ENCODE data around the gene OR5T1.

OR5T1 gene

DNA sequence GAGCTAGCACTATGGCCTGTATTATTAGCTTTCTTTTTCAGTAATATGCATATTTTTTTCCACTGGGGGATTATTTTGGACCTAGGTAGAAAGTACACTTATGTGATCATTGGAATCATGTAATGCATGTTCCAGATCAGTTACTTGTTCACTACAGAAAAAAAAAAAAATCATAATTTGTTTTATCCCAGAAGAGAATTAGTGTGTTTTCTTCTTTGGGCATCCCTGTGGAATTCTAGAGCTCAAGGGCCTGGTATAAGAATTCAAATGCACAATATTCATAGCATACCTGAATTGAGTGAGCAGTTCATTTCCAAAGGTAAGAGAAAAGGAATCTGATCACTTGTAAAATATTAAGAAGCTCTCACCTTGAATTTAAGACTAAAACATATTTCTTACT lies at the start of gene OR5T1:
Gene OR5T1 (plus strand): TSS at position 301 of the 400 bp plus-strand sequence. CDS start 1,485 bp downstream, outside the sequence.
- no peak for DNase-seq (ENCODE audit: low read depth in 2 of 2)

GRCh38 chr11:56234155-56234554 lies 39.8 kb upstream of the OR5T1 start, which contains the start of gene OR5T2:
OR5T2 (minus strand) TSS chr11:56234255; CDS start chr11:56233062, 1,193 bp downstream.
- no peak for DNase-seq (ENCODE audit: low read depth in 2 of 2)

GRCh38 chr11:56251954-56252353 lies 22.0 kb upstream of the OR5T1 start, which contains the start of gene OR5T3:
OR5T3 (plus strand) TSS chr11:56252254; CDS start chr11:56252254, 0 bp downstream.
- no peak for DNase-seq (ENCODE audit: low read depth in 2 of 2)

GRCh38 chr11:56271092-56271491 lies 2.9 kb upstream of the OR5T1 start:
- no peak for DNase-seq (ENCODE audit: low read depth in 2 of 2)

DNA sequence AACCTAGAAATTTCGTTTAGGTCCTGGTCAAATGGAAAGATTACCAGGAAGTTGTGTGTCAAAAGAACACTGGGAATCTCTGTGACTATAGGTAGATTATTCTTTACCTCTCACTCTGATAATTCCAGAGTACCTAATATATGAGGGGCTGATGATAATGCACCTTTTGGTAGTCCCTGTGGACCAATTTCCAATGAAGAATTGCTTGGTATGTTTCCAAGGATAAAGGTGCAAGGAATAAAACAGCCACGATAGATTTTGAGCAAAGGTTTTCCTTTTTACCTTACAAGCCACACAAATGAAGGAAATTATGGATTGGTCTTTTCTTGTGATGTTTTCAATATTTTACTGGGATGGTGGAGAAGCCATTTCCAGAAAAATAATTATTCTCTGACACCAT lies 18.2 kb downstream of the OR5T1 start, which contains the start of gene OR8H1:
Gene OR8H1 (minus strand): TSS at position 101 of the 400 bp plus-strand sequence. CDS start 1,192 bp downstream, outside the sequence.
- DNase-seq (ENCODE audit: low read depth in 2 of 2), result no peak

- no peak for DNase-seq (ENCODE audit: low read depth in 2 of 2)
Measured at GRCh38 chr11:56296898-56297297, 22.9 kb downstream of the OR5T1 start.

DNA sequence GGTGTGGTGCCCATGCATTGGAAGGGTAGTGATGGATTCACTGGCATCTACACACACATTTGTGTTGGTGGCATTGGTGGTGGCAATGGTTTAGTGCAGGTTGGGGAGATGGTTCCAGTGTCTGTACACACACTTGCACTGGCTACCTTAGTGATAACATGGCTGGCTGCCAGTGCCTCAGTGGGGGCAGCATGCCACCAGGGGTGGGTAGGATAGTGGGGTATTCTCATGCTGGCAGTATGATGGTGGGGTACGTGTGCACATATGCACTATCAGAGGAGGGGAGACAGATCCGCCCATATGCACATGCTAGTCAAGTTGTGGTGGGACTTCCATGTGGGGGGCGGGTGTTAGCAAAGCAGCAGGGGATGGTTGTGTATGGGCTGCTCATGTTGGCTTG lies 33.9 kb downstream of the OR5T1 start:
- DNase-seq (ENCODE audit: low read depth in 2 of 2), result no peak

GRCh38 chr11:56314844-56315243 lies 40.9 kb downstream of the OR5T1 start, which contains the start of gene OR8K3:
OR8K3 (plus strand) TSS chr11:56315144; CDS start chr11:56318307, 3,163 bp downstream.
- no peak for DNase-seq (ENCODE audit: low read depth in 2 of 2)
